SK-N-SH (cell line): ENCODE measurements around the gene PDIA5. TPM values are rescaled to one million over a fixed set of nuclear protein-coding genes. Genes with fewer than 3 reads are reported as not detected.

Source experiments
- CTCF ChIA-PET: fragments of 300-600, 350-600 bp; formaldehyde crosslinking; extraction: SDS; loops from one replicate; lab custom pipeline; 2021; lab: Yijun Ruan, JAX
- POLR2A ChIA-PET: fragments of 350-600 bp; sonication (Branson Sonifier 250); formaldehyde crosslinking; extraction: SDS; loops from one replicate; lab custom pipeline; 2020; ENCODE audit warnings: antibody characterized with exemption, inconsistent platforms; lab: Yijun Ruan, JAX
- DNase-seq: peaks from one replicate; pipeline ENCODE4 v3.0.0; 2012
- H2AFZ ChIP-seq: fragments of 200-600 bp; sonication (generic); 2 replicates; pipeline ENCODE4 v1.8.1; 2016; ENCODE audit warnings: antibody characterized with exemption, mild to moderate bottlenecking, low read depth
- H3F3A ChIP-seq: fragments of 200-600 bp; sonication (generic); replicated peaks from 2 replicates; pipeline ENCODE3; 2016; ENCODE audit warnings: antibody characterized with exemption, mild to moderate bottlenecking; ENCODE audit not compliant: insufficient read depth
- H3K27ac ChIP-seq, 2 experiments: fragments of 200-500 bp in 1 of 2; fragments of 200-600 bp in 1 of 2; sonication (Bioruptor generic) in 1 of 2; sonication (generic), shearing (Covaris generic) in 1 of 2; 2 replicates each; pipeline versions ENCODE4 v1.5.1 to v1.6.1; 2014 to 2016; ENCODE audit warnings: low read depth in 2 of 2, inconsistent platforms in 1 of 2, low read length in 1 of 2, mild to moderate bottlenecking in 1 of 2, mixed read lengths in 1 of 2
- H3K27me3 ChIP-seq: fragments of 200-600 bp; sonication (generic), shearing (Covaris generic); 2 replicates; pipeline ENCODE4 v1.6.1; 2016; ENCODE audit warnings: mixed run types; ENCODE audit not compliant: insufficient read depth
- H3K36me3 ChIP-seq, 2 experiments: fragments of 200-500 bp in 1 of 2; fragments of 200-600 bp in 1 of 2; sonication (Bioruptor generic) in 1 of 2; sonication (generic) in 1 of 2; replicated peaks in 1 of 2; 2 replicates each; pipeline versions ENCODE3 to v1.5.1; 2014 to 2016; ENCODE audit warnings: low read length in 1 of 2, mild to moderate bottlenecking in 1 of 2; ENCODE audit not compliant: insufficient read depth in 2 of 2, control insufficient read depth in 1 of 2
- H3K4me1 ChIP-seq, 2 experiments: fragments of 200-500 bp in 1 of 2; fragments of 200-600 bp in 1 of 2; sonication (Bioruptor generic) in 1 of 2; sonication (generic), shearing (Covaris generic) in 1 of 2; 2 replicates each; pipeline versions ENCODE4 v1.5.1 to v1.6.1; 2014 to 2016; ENCODE audit warnings: low read depth in 1 of 2, low read length in 1 of 2, mixed run types in 1 of 2; ENCODE audit not compliant: insufficient read depth in 2 of 2, control insufficient read depth in 1 of 2
- H3K4me2 ChIP-seq: fragments of 200-600 bp; sonication (generic), shearing (Covaris generic); 2 replicates; pipeline ENCODE4 v1.6.1; 2017; ENCODE audit warnings: mixed run types
- H3K4me3 ChIP-seq, 2 experiments: fragments of 200-500 bp in 1 of 2; fragments of 200-600 bp in 1 of 2; sonication (Bioruptor generic) in 1 of 2; sonication (generic), shearing (Covaris generic) in 1 of 2; 2 replicates each; pipeline versions ENCODE4 v1.5.1 to v1.8.1; 2014 to 2016; ENCODE audit warnings: low read depth in 2 of 2, inconsistent platforms in 1 of 2, low read length in 1 of 2, mild to moderate bottlenecking in 1 of 2, mixed read lengths in 1 of 2, moderate library complexity in 1 of 2
- H3K79me2 ChIP-seq: fragments of 200-600 bp; sonication (generic); 2 replicates; pipeline ENCODE4 v1.8.1; 2017; ENCODE audit warnings: mild to moderate bottlenecking; ENCODE audit not compliant: insufficient read depth
- H3K9ac ChIP-seq: fragments of 200-600 bp; sonication (generic); 2 replicates; pipeline ENCODE4 v1.6.1; 2017; ENCODE audit warnings: mixed run types
- H3K9me2 ChIP-seq: fragments of 200-600 bp; sonication (generic); 2 replicates; pipeline ENCODE4 v1.6.1; 2017; ENCODE audit warnings: mixed run types
- H3K9me3 ChIP-seq: fragments of 200-600 bp; sonication (generic); 2 replicates; pipeline ENCODE4 v1.6.1; 2017; ENCODE audit warnings: mixed run types, mild to moderate bottlenecking, moderate library complexity
- H4K20me1 ChIP-seq: fragments of 200-600 bp; sonication (generic); 2 replicates; pipeline ENCODE4 v1.6.1; 2017; ENCODE audit warnings: mild to moderate bottlenecking, mixed run types; ENCODE audit not compliant: insufficient read depth
- CTCF ChIP-seq: fragments of 200-600 bp; sonication (generic); IDR thresholded peaks from 2 replicates; pipeline ENCODE4 v1.6.1; 2017; ENCODE audit warnings: antibody characterized with exemption, mild to moderate bottlenecking, moderate library complexity
- ELF1 ChIP-seq: IDR thresholded peaks from 2 replicates; pipeline ENCODE4 v1.4.0; 2012
- EP300 ChIP-seq, 2 experiments: IDR thresholded peaks; 2 replicates each; pipeline versions ENCODE4 v1.4.0 to v1.6.1; 2012; ENCODE audit warnings: borderline replicate concordance in 1 of 2, low read depth in 1 of 2, low read length in 1 of 2
- FOSL2 ChIP-seq: IDR thresholded peaks from 2 replicates; pipeline ENCODE4 v1.4.0; 2012; ENCODE audit warnings: low read depth, mild to moderate bottlenecking, moderate library complexity, borderline replicate concordance
- FOXJ3 ChIP-seq: sonication (generic); formaldehyde crosslinking; IDR thresholded peaks from 2 replicates; pipeline ENCODE4 v1.5.1; 2020; ENCODE audit warnings: mild to moderate bottlenecking, missing genetic modification reagents
- FOXM1 ChIP-seq: IDR thresholded peaks from 2 replicates; pipeline ENCODE4 v1.4.0; 2012; ENCODE audit warnings: low read depth, mild to moderate bottlenecking
- GATA2 ChIP-seq: sonication (generic); formaldehyde crosslinking; IDR thresholded peaks from 2 replicates; pipeline ENCODE4 v1.5.0; 2020; ENCODE audit warnings: mild to moderate bottlenecking, missing genetic modification reagents
- IRF3 ChIP-seq: fragments of 150-350 bp; IDR thresholded peaks from 2 replicates; pipeline ENCODE4 v1.6.1; 2016; ENCODE audit warnings: mild to moderate bottlenecking, low read depth, low read length
- MAX ChIP-seq: IDR thresholded peaks from 2 replicates; pipeline ENCODE4 v1.4.0; 2012; ENCODE audit warnings: low read depth
- MEF2A ChIP-seq: IDR thresholded peaks from 2 replicates; pipeline ENCODE4 v1.4.0; 2012; ENCODE audit warnings: low read depth, borderline replicate concordance
- MXI1 ChIP-seq: IDR thresholded peaks from 2 replicates; pipeline ENCODE4 v1.6.1; 2012; ENCODE audit warnings: mild to moderate bottlenecking, low read depth, low read length, improper control_type of control experiment
- NRF1 ChIP-seq: IDR thresholded peaks from 2 replicates; pipeline ENCODE4 v1.6.1; 2012; ENCODE audit warnings: low read depth, mild to moderate bottlenecking, low read length
- PBX3 ChIP-seq: IDR thresholded peaks from 2 replicates; pipeline ENCODE4; 2012
- RAD21 ChIP-seq: IDR thresholded peaks from 2 replicates; pipeline ENCODE4 v1.6.1; 2012; ENCODE audit warnings: mild to moderate bottlenecking, low read length
- RCOR1 ChIP-seq: fragments of 150-350 bp; IDR thresholded peaks from 2 replicates; pipeline ENCODE4 v1.6.1; 2017; ENCODE audit warnings: antibody characterized with exemption, low read length
- REST ChIP-seq: IDR thresholded peaks from 2 replicates; pipeline ENCODE4 v1.6.1; 2012; ENCODE audit warnings: mild to moderate bottlenecking, low read depth, low read length, moderate library complexity
- RFX5 ChIP-seq: IDR thresholded peaks from 2 replicates; pipeline ENCODE4 v1.6.1; 2012; ENCODE audit warnings: mild to moderate bottlenecking, improper control_type of control experiment, low read length
- SIN3A ChIP-seq: IDR thresholded peaks from 2 replicates; pipeline ENCODE4 v1.6.1; 2012; ENCODE audit warnings: low read depth, mild to moderate bottlenecking, low read length, moderate library complexity, borderline replicate concordance
- SMC3 ChIP-seq: IDR thresholded peaks from 2 replicates; pipeline ENCODE4 v1.6.1; 2012; ENCODE audit warnings: low read depth, low read length, improper control_type of control experiment
- ZBTB33 ChIP-seq: IDR thresholded peaks from 2 replicates; pipeline ENCODE4 v1.4.0; 2012; ENCODE audit warnings: low read depth, borderline replicate concordance
- WGBS: methylation state at CpG from one replicate; pipeline ENCODE4 v1.1.6; 2017; ENCODE audit warnings: low lambda C conversion rate; 5-methylcytosine and 5-hydroxymethylcytosine counted together
- polyA plus RNA-seq, 3 experiments: library from polyadenylated mRNA; depleted of rRNA; stranded (reverse); fragments of >200 nt; gene quantifications; 2 replicates each; pipeline ENCODE4 v1.2.3, GENCODE V29; 2012

Gene PDIA5
- polyA plus RNA-seq, 1 of the 3 experiments (the other 2 are of a cell fraction) = 28.6 TPM

GRCh38 chr3:123090728-123091531 is 24.1 kb downstream of the PDIA5 start:
- Histone ChIP-seq H3F3A (peaks cover 7% of the 10 kb centered on the region), H3K9me2 (no peaks in the 10 kb centered on the region), H3K4me3 (no peak overlapping the region), H3K79me2 (peaks cover 67% of the 10 kb centered on the region), H3K4me1 (peaks cover 1 to 41% of the 10 kb centered on the region in 2 experiments; a peak in 3 of 4 replicates), H3K4me2 (no peak overlapping the region), H4K20me1 (peaks cover 52% of the 10 kb centered on the region), H3K27me3 (no peaks in the 10 kb centered on the region), H3K27ac (no peak overlapping the region), H3K9ac (no peak overlapping the region), H2AFZ (no peak overlapping the region), H3K36me3 (peaks cover 7 to 21% of the 10 kb centered on the region in 2 experiments), H3K9me3 (no peaks in the 10 kb centered on the region)
- ChIA-PET POLR2A (no interaction called here), CTCF (interaction anchor here (1.2 kb wide), 1 partner anchor 60 kb away, joined by 3 read pairs; no protein-coding TSS in a partner anchor)
- no peak for DNase-seq
- 96% methylated on average over 10 of the region's 12 CpGs for WGBS
- no peak for TF ChIP-seq MAX
- no peak for TF ChIP-seq ZBTB33
- TF ChIP-seq MXI1 = no peak
- TF ChIP-seq FOXJ3 (CRISPR knock-in tag) = no peak
- no peak for TF ChIP-seq REST
- TF ChIP-seq FOSL2 = no peak
- no peak for TF ChIP-seq RAD21
- TF ChIP-seq FOXM1 = no peak
- no peak for TF ChIP-seq NRF1
- TF ChIP-seq RCOR1 = no peak
- no peak for TF ChIP-seq EP300 (IDR thresholded peaks at IDR 0.05; ENCODE audit: borderline replicate concordance in 1 of 2, low read depth in 1 of 2, low read length in 1 of 2)
- TF ChIP-seq CTCF = no peak
- no peak for TF ChIP-seq MEF2A
- no peak for TF ChIP-seq SIN3A
- no peak for TF ChIP-seq ELF1
- TF ChIP-seq GATA2 (CRISPR knock-in tag) = no peak
- TF ChIP-seq SMC3 = no peak
- TF ChIP-seq PBX3 = no peak
- no peak for TF ChIP-seq RFX5
- TF ChIP-seq IRF3 = no peak
